Measurements from ENCODE around the gene CDC42BPB.

GRCh38 chr14:103067231-103067954, 10.0 kb upstream of the CDC42BPB start:
- TF ChIP-seq CTCF (IDR thresholded peaks at IDR 0.05) (no peak), ZNF512 (CRISPR knock-in tag; IDR thresholded peaks at IDR 0.05; ENCODE audit: borderline replicate concordance) (no peak), USF1 (CRISPR knock-in tag; IDR thresholded peaks at IDR 0.05) (no peak), ZNF423 (CRISPR knock-in tag; IDR thresholded peaks at IDR 0.05) (no peak), NFATC4 (CRISPR knock-in tag; IDR thresholded peaks at IDR 0.05) (no peak), SMAD3 (CRISPR knock-in tag; IDR thresholded peaks at IDR 0.05; ENCODE audit: borderline replicate concordance) (no peak)

Data from WTC11 (cell line).